Measurements from ENCODE around the gene VIT. TPM values are rescaled to one million over a fixed set of nuclear protein-coding genes. Genes with fewer than 3 reads are reported as not detected.
"Not testable (repeated sequence)": the region's sequence is repeated elsewhere in the genome, so short reads cannot be mapped to it uniquely, and the experiment has no call there.

The VIT gene
- total RNA-seq, 1 donor from 2014 or later: 67.9 TPM

DNA sequence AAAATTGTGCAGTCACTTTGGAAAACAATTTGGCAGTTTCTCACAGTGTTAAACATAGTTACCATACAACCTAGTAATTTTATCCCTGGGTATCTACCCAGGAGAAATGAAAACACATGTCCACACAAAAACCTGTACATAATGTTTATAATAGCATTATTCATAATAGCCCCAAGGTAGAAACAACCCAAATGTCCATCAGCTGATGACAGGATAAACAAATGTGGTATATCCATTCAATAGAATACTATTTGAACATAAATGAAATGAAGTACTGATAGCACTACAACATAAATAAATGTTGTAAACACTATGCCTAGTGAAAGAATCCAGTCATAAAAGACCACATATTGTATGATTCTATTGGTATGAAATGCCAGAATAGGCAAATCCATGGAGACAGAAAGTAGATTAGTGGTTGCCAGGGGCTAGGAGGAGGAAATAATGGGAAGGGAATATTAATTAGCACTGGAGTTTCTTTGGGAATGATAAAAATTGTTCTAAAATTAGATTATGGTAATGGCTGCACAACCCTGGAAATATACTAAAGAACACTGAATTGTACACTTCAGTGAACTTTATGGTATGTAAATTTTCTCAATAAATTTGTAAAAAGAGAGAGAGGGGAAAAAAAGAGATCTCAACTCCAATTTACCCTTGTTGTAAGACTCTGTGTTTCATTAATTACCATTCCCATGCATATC is 20.8 kb upstream of the VIT start:
- DNase-seq (ENCODE audit: low spot score): no peak
- intact Hi-C loops (cut with DNase I): no loop called here
- ATAC-seq: no peak

- intact Hi-C loops (cut with DNase I): no loop called here
- ATAC-seq (no peak), DNase-seq (ENCODE audit: low spot score) (no peak)
These were observed 20.1 kb upstream of the VIT start for GRCh38 chr2:36676364-36676763.

DNA sequence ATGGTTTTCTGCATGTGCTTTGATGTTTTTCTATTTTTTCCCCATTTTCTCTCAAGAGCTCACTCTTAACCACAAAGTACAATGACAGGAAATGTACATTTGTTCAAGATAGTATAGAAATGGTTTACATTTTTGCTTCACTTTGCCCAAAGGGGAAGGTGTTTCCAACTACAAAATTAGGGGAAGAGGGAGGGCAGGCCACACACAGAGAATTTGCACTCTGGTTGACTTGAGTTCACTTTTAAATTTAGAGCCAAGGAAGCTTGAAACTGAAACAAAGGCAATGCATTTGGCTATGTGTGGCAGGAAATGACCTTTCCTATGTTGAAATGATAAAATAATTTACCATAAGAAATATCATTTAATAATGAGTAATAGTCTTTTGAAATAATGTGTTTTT is 19.1 kb upstream of the VIT start:
- intact Hi-C loops (cut with DNase I): no loop called here
- DNase-seq (ENCODE audit: low spot score) (no peak), ATAC-seq (no peak)

DNA sequence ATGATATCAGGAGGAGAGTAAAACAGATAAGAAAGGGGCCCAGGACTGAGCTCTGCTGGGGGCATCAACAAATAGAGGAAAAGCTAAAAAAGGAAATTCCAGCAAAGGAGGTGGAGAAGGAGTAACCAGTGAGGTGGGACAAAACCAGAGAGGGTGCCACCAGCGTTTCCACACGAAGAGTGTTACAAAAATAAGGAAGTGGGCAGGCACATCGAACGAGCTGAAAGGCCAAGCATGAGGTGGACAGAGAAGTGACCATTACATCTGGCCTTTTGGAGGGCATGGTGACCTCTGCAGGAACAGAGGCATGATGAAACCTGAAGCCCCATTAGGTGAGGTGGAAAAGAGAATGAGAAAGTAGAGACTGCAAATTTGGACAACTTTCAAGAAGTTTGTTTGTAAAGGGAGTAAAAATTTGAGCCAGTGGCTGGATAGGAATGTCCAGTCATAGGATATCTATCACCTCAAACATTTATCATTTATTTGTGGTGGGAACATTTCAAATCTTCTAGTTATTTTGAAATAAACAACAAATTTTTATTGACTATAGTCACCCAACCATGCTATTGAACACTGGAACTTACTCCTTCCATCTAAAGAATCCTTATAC is 18.4 kb upstream of the VIT start:
- DNase-seq (ENCODE audit: low spot score): no peak
- ATAC-seq: no peak
- intact Hi-C loops (cut with DNase I): no loop called here

- intact Hi-C loops (cut with DNase I): no loop called here
- ATAC-seq: no peak
- DNase-seq (ENCODE audit: low spot score): no peak
These were observed 17.7 kb upstream of the VIT start for GRCh38 chr2:36678856-36679255.

DNA sequence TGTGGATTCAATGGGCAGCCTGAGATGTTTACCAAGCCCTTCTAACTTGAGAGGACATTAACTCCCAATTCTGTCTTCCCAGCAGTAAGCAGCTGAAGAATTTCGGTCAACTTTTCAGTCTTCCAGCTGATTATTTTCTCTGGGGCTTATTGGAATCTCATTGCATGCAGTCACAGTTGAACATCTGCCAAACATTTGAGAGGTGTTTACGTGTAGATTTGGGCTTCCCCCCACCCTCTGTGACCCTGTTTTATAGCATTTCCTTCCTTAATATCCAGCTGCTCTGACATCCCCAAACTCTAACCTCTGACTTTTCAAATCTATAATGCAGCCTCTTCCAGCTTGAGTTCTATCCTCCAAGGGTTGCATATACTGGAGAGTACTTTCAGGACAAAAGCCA is 16.5 kb upstream of the VIT start:
- no peak for ATAC-seq
- DNase-seq (ENCODE audit: low spot score): no peak
- intact Hi-C loops (cut with DNase I): no loop called here

DNA sequence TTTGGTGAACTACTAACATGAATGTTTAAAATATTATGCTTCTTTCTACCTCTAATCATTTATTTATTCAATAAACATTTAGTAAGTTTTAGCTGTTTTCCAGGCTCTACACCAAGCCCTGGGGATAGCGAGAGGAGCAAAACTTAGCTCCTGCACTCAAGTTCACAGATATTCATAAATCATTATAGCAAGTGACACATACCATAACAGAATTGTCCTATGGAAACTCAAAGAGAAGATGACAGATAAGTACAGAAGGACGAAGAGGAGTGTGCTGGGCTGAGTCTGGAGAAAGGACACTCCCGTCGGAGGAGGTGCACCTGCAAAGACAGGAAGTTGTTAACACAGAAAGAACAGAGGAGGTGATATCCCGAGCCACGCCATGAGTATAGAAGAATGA is 13.9 kb upstream of the VIT start:
- no peak for ATAC-seq
- no peak for DNase-seq (ENCODE audit: low spot score)
- intact Hi-C loops (cut with DNase I): no loop called here

DNA sequence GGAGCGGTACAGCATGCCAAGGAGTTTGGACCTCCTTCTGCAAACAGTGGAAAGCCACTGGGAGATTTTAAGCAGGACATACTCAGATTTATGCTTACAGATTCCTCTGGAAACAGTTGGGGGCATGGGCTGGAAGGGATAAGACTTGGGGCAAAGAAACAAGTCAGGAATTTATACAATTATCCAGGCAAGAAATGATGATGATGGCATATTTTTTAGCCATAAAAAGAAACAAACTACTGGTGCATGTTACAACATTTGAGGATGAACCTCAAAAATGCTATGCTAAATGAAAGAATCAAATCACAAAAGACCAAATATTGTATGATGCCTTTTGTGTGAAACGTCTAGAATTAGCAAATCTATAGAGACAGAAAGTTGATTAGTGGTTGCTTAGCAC is 13.5 kb upstream of the VIT start:
- intact Hi-C loops (cut with DNase I): no loop called here
- ATAC-seq (no peak), DNase-seq (ENCODE audit: low spot score) (no peak)

DNA sequence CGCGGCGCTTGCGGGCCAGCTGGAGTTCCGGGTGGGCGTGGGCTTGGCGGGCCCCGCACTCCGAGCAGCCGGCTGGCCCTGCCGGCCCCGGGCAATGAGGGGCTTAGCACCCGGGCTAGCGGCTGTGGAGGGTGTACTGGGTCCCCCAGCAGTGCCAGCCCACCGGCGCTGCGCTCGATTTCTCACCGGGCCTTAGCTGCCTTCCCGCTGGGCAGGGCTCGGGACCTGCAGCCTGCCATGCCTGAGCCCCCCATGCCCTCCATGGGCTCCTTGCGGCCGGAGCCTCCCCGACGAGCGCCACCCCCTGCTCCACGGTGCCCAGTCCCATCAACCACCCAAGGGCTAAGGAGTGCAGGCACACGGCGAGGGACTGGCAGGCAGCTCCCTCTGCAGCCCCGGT is 8.2 kb upstream of the VIT start:
- intact Hi-C loops (cut with DNase I); DNase-seq (ENCODE audit: low spot score); ATAC-seq: not testable (repeated sequence)

- intact Hi-C loops (cut with DNase I); ATAC-seq; DNase-seq (ENCODE audit: low spot score): not testable (repeated sequence)
These were observed 7.5 kb upstream of the VIT start for GRCh38 chr2:36689013-36689412.

DNA sequence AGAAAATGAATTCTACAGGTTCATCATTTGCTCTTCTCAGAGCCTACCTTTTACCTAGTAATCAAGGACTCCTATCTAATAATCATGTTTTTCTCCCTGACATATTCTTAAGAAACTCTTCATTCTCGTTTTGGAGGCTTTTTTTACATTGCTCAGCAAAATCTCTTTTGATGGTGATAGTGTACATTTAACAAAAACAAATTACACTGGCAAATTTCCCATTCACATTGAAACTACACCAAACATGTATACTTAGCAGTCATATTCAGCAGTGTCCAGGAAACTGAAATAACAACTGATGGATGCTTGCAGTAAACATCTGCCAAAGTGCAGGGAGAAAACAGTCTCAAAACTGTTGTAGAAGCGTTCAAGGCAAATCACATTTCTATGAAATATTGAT is 4.4 kb upstream of the VIT start:
- DNase-seq (ENCODE audit: low spot score) (no peak), ATAC-seq (no peak)
- intact Hi-C loops (cut with DNase I): no loop called here

DNA sequence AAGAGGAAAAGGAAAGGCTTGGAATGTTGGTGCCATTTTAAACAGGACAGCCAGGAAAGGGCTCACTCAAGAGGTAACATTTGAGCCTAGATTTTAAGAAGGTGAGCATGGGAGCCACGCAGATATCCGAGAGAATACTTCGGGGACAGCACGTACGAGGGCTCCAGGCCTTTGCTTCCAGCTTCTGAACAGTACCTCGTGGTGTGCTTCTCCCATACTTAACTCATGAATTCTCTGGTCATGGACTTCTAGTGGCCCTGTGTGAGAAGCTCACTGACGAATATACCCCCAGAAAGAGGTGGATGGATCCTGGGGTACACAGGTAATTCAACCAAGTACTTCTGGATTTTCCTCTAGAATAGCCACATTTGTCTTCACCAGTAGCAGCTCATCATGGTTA is 2.7 kb upstream of the VIT start:
- DNase-seq (ENCODE audit: low spot score): no peak
- intact Hi-C loops (cut with DNase I): no loop called here

GRCh38 chr2:36695746-36696415 is 626 bp upstream of the VIT start:
- intact Hi-C loops (cut with DNase I): no loop called here
- DNase-seq (ENCODE audit: low spot score) (no peak), ATAC-seq (peak; percentile 92)

More for the DNA sequence above, 2.7 kb upstream of the VIT start:
- no peak for ATAC-seq

DNA sequence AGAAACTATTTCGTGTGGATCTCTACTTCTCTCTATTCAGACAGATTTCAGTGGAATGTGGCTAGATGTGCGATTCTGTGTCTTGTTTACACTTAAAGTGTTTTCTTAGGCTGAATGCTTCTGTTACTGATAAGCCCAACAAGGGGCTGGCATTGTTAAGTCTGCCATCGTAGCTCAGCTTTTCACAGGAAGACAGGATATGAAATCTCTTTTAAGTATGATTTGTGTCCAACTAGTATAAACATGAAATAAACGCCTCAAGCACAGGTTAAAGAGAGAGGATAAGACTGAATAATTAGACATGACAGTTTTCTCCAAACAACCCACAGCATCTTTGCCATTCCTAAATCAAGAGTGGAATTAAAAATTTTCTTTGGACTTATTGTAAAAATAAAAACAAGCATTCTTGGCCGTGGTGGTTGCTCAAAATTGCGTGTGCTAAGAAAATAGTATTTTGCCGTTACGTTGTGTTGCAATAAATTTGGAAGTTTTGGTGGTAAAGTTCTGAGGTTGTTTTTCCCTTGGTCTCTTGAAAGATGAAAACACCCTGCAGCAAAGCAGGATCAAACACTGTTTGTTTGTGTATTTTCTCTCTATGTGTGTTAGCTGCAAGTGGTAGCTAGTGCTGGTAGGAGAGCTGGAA is 1.0 kb downstream of the VIT start:
- intact Hi-C loops (cut with DNase I): no loop called here
- ATAC-seq: no peak
- DNase-seq (ENCODE audit: low spot score): no peak

- peak; percentile 87 for ATAC-seq
- no peak for DNase-seq (ENCODE audit: low spot score)
- intact Hi-C loops (cut with DNase I): no loop called here
These were observed 2.5 kb downstream of the VIT start for GRCh38 chr2:36698993-36699392.

GRCh38 chr2:36700311-36700710 is 3.8 kb downstream of the VIT start:
- intact Hi-C loops (cut with DNase I): loop anchor here (10.0 kb wide), 1 partner anchor 74 kb away; no protein-coding TSS in a partner anchor
- DNase-seq (ENCODE audit: low spot score) (no peak), ATAC-seq (no peak)

GRCh38 chr2:36701391-36701795 is 4.9 kb downstream of the VIT start:
- ATAC-seq (no peak), DNase-seq (ENCODE audit: low spot score) (no peak)
- intact Hi-C loops (cut with DNase I): loop anchor here (10.0 kb wide), 1 partner anchor 73 kb away; no protein-coding TSS in a partner anchor

DNA sequence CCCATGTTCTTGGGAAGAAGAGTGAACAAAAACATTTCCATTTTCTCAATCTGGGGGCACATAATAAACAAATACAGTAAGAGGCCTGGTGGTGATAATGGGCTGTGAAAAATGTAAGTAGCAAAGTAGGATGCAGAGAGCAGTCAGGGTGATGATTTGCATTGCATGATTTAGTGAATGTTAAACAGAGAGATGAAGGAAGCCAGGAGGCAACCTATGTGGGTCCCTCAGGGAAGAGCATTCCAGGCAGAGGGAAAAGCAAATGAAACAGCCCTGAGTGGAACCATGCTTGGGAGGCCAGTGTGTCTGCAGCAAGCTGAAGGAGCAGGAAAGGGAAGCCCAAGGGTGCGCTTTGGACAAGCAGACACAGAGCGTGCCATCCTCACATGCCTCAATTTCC is 5.4 kb downstream of the VIT start:
- intact Hi-C loops (cut with DNase I): loop anchor here (10.0 kb wide), 1 partner anchor 73 kb away; no protein-coding TSS in a partner anchor
- DNase-seq (ENCODE audit: low spot score) (no peak), ATAC-seq (no peak)

DNA sequence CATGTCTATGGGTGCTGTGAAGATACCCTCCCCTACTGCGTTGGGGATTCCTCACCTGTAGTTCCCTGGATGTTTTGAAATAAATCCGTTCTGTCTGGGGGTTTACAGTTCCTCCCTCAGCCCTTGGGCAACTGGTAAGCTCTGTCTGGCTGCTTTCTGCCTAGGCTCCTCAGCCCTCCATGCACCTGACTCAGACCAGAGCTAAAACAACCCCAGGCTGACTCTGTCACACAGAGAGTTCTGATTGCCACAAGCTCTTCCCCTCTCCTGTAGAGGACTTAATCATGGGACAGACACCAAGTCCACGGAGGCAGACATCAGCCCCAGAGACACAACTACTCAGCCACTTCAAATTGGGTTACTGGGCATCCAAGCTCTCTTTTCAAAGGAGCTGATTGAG is 6.3 kb downstream of the VIT start:
- intact Hi-C loops (cut with DNase I): loop anchor here (10.0 kb wide), 1 partner anchor 72 kb away; no protein-coding TSS in a partner anchor
- no peak for DNase-seq (ENCODE audit: low spot score)
- no peak for ATAC-seq

Data from sciatic nerve (tissue), 2 donors.